PFSK-1 (cell line): Measurements from ENCODE around the gene MAPKBP1.

Source experiments
- POLR2AphosphoS5 ChIP-seq: IDR thresholded peaks from 2 replicates; pipeline ENCODE4 v1.6.1; 2012; ENCODE audit warnings: low read depth, mild to moderate bottlenecking, control low read depth, low read length, moderate library complexity
- SIN3A ChIP-seq: IDR thresholded peaks from 2 replicates; pipeline ENCODE4 v1.6.1; 2012; ENCODE audit warnings: mild to moderate bottlenecking, low read length, moderate library complexity, borderline replicate concordance; ENCODE audit not compliant: insufficient read depth
- TAF1 ChIP-seq: IDR thresholded peaks from 2 replicates; pipeline ENCODE4 v1.6.1; 2012; ENCODE audit warnings: low read length, control low read depth, borderline replicate concordance; ENCODE audit not compliant: insufficient read depth
- TF ChIP-seq, protein P1 (sequence below), 2 experiments: IDR thresholded peaks; 2 replicates each; pipeline versions ENCODE4 v1.6.1 to v1.8.0; 2011 to 2012; ENCODE audit warnings: low read depth in 2 of 2, low read length in 2 of 2, control low read depth in 1 of 2, inconsistent platforms in 1 of 2, mild to moderate bottlenecking in 1 of 2, moderate library complexity in 1 of 2; ENCODE audit not compliant: insufficient read depth in 1 of 2

GRCh38 chr15:41834096-41834495, 59.8 kb downstream of the MAPKBP1 start:
- no peak for TF ChIP-seq TAF1
- TF ChIP-seq POLR2AphosphoS5, result no peak
- TF ChIP-seq, protein P1, sequence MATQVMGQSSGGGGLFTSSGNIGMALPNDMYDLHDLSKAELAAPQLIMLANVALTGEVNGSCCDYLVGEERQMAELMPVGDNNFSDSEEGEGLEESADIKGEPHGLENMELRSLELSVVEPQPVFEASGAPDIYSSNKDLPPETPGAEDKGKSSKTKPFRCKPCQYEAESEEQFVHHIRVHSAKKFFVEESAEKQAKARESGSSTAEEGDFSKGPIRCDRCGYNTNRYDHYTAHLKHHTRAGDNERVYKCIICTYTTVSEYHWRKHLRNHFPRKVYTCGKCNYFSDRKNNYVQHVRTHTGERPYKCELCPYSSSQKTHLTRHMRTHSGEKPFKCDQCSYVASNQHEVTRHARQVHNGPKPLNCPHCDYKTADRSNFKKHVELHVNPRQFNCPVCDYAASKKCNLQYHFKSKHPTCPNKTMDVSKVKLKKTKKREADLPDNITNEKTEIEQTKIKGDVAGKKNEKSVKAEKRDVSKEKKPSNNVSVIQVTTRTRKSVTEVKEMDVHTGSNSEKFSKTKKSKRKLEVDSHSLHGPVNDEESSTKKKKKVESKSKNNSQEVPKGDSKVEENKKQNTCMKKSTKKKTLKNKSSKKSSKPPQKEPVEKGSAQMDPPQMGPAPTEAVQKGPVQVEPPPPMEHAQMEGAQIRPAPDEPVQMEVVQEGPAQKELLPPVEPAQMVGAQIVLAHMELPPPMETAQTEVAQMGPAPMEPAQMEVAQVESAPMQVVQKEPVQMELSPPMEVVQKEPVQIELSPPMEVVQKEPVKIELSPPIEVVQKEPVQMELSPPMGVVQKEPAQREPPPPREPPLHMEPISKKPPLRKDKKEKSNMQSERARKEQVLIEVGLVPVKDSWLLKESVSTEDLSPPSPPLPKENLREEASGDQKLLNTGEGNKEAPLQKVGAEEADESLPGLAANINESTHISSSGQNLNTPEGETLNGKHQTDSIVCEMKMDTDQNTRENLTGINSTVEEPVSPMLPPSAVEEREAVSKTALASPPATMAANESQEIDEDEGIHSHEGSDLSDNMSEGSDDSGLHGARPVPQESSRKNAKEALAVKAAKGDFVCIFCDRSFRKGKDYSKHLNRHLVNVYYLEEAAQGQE (IDR thresholded peaks at IDR 0.05; ENCODE audit: insufficient read depth in 1 of 2, low read depth in 2 of 2, low read length in 2 of 2), result no peak
- no peak for TF ChIP-seq SIN3A
